ENCODE results near the gene GNS. TPM values are rescaled to one million over a fixed set of nuclear protein-coding genes. Genes with fewer than 3 reads are reported as not detected.
"Not testable (repeated sequence)": the region's sequence is repeated elsewhere in the genome, so short reads cannot be mapped to it uniquely, and the experiment has no call there.

GNS gene
- polyA plus RNA-seq, 12 donors, result 59.4 to 219 (median 74.6) TPM

GRCh38 chr12:64781280-64782190, 22.3 kb upstream of the GNS start:
- peak; percentile 10 for DNase-seq

- no peak for DNase-seq
Observed at GRCh38 chr12:64780531-64781279, 21.5 kb upstream of the GNS start.

GRCh38 chr12:64780132-64780530, 20.9 kb upstream of the GNS start:
- no peak for DNase-seq

GRCh38 chr12:64779354-64779974, 20.3 kb upstream of the GNS start:
- DNase-seq, result no peak

- DNase-seq, result not testable (repeated sequence)
Observed at GRCh38 chr12:64775147-64775736, 16.0 kb upstream of the GNS start.

GRCh38 chr12:64773386-64773785, 14.2 kb upstream of the GNS start:
- no peak for DNase-seq

GRCh38 chr12:64767495-64767894, 8.3 kb upstream of the GNS start:
- no peak for DNase-seq

GRCh38 chr12:64760808-64761573, 1.8 kb upstream of the GNS start:
- DNase-seq, result no peak

- DNase-seq, result no peak
Observed at GRCh38 chr12:64757771-64758170, 1.4 kb downstream of the GNS start.

GRCh38 chr12:64756376-64756775, 2.8 kb downstream of the GNS start:
- no peak for DNase-seq

GRCh38 chr12:64753427-64753826, 5.8 kb downstream of the GNS start:
- DNase-seq, result no peak

GRCh38 chr12:64752833-64753238, 6.4 kb downstream of the GNS start:
- no peak for DNase-seq

- no peak for DNase-seq
Observed at GRCh38 chr12:64752032-64752431, 7.2 kb downstream of the GNS start.

- no peak for DNase-seq
Observed at GRCh38 chr12:64749461-64750200, 9.6 kb downstream of the GNS start.

GRCh38 chr12:64747695-64748094, 11.5 kb downstream of the GNS start:
- no peak for DNase-seq

GRCh38 chr12:64746663-64747062, 12.5 kb downstream of the GNS start:
- DNase-seq, result no peak

- no peak for DNase-seq
Observed at GRCh38 chr12:64745980-64746379, 13.2 kb downstream of the GNS start.

- DNase-seq, result no peak
Observed at GRCh38 chr12:64745259-64745807, 13.9 kb downstream of the GNS start.

GRCh38 chr12:64744422-64745258, 14.6 kb downstream of the GNS start:
- DNase-seq, result no peak
